ENCODE measurements around the gene GLB1L2.

The GLB1L2 gene

DNA sequence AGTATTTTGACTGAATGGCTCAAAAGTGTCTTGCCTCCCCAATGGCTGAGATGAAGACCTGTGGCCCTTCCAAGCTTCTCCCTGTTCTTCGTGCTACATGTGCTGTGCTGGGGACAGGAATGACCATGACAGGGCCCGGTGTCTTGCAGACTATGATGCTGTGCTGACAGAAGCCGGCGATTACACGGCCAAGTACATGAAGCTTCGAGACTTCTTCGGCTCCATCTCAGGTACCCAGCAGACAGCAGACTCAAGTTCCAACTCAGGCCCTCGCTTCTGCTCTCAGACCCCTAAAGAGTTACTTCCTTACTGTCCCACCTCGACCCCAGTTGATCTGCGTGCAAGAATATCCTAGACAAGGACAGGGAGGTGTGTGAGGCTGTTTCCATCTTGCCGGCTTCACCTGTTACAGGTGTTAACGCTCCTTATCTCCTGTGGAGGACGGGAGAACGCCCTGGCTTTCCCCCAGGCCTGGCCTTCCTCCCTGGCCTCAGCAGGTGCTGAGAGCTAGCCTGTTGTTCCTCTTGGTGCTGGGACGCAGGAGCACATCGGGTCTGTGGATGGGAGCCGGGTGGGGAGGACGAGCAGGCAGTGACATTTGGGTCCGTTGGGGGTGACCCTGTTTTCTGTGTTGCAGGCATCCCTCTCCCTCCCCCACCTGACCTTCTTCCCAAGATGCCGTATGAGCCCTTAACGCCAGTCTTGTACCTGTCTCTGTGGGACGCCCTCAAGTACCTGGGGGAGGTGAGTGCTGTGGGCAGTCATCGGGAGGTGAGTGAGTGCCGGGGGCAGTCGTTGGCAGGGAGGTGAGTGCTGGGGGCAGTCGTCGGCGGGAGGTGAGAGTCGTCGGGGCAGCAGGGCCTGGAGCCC, 38.1 kb downstream of the GLB1L2 start:
- H4K20me1 ChIP-seq (ENCODE audit: insufficient read depth, low read length, poor library complexity, severe bottlenecking), result no peaks in the 10 kb centered on the region
- H3K79me2 ChIP-seq (ENCODE audit: insufficient read depth, low read length), result no peaks in the 10 kb centered on the region
- H3K4me3 ChIP-seq (ENCODE audit: low read length, poor library complexity, severe bottlenecking), result no peak overlapping the region
- H3K36me3 ChIP-seq (ENCODE audit: insufficient read depth, low read length), result no peaks in the 10 kb centered on the region
- H3F3A ChIP-seq (ENCODE audit: low read depth), result no peaks in the 10 kb centered on the region
- H3K9me3 ChIP-seq (ENCODE audit: insufficient read depth, low read depth, low read length), result peaks cover 8% of the 10 kb centered on the region; the same call in 1 of the 2 replicates
- no peaks in the 10 kb centered on the region for H3K9me2 ChIP-seq (replicated peaks; ENCODE audit: low read depth, low read length)
- TF ChIP-seq, protein P1, sequence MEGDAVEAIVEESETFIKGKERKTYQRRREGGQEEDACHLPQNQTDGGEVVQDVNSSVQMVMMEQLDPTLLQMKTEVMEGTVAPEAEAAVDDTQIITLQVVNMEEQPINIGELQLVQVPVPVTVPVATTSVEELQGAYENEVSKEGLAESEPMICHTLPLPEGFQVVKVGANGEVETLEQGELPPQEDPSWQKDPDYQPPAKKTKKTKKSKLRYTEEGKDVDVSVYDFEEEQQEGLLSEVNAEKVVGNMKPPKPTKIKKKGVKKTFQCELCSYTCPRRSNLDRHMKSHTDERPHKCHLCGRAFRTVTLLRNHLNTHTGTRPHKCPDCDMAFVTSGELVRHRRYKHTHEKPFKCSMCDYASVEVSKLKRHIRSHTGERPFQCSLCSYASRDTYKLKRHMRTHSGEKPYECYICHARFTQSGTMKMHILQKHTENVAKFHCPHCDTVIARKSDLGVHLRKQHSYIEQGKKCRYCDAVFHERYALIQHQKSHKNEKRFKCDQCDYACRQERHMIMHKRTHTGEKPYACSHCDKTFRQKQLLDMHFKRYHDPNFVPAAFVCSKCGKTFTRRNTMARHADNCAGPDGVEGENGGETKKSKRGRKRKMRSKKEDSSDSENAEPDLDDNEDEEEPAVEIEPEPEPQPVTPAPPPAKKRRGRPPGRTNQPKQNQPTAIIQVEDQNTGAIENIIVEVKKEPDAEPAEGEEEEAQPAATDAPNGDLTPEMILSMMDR (conservative IDR thresholded peaks at IDR 0.05; ENCODE audit: low read length), result no peak
- no peak for TF ChIP-seq EZH2phosphoT487 (IDR thresholded peaks at IDR 0.05; ENCODE audit: borderline replicate concordance)
- H3K27me3 ChIP-seq (ENCODE audit: insufficient read depth, low read length, poor library complexity, severe bottlenecking), result no peaks in the 10 kb centered on the region
- H3K4me1 ChIP-seq (ENCODE audit: insufficient read depth, low read length, poor library complexity, severe bottlenecking), result peaks cover 2% of the 10 kb centered on the region
- H3K4me2 ChIP-seq (ENCODE audit: low read depth, low read length, poor library complexity, severe bottlenecking), result no peak overlapping the region
- H3K9ac ChIP-seq (ENCODE audit: low read depth, low read length, poor library complexity, severe bottlenecking), result no peak overlapping the region
- no peak overlapping the region for H2AFZ ChIP-seq (ENCODE audit: low read length)

DNA sequence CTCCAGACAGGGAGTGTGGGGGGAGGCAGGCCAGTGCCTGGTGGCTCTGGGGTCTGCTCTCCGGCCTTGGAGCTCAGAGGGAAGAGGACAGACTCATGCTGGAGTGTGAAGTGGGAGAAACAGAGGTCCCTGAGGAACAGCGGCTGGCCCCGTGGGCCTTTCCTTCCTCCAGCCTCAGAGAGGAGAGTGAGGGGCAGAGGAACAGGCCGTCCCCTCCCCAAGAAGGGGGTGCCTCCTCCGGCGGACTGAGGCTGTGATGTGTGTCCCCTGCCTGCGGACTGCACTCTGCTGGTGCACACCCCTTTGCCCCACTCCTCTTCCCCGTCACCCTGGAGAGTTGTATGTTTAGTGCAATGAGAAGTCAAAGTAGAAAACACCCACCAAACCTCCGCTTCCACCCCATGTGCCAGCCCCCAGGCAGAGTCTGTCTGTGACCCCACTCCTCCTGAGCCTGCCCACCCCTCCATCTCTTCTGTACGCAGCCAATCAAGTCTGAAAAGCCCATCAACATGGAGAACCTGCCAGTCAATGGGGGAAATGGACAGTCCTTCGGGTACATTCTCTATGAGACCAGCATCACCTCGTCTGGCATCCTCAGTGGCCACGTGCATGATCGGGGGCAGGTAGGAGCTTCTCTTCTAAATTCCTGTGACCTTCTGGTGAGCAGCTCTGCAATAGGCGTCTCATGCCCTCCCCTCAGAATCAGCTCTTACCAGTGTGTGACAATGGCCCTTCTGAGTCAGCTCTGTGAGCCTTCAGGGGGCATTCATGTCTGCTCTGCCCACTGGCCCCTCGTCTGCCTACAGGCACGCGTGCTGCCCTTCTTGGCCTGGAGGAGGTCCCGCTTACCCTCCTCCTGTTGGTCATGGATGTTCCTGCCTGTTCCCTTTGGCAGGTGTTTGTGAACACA, 39.0 kb downstream of the GLB1L2 start:
- Histone ChIP-seq H3K9me3 (ENCODE audit: insufficient read depth, low read depth, low read length) (peaks cover 11% of the 10 kb centered on the region; the same call in 1 of the 2 replicates), H3K4me3 (ENCODE audit: low read length, poor library complexity, severe bottlenecking) (no peak overlapping the region), H3K9ac (ENCODE audit: low read depth, low read length, poor library complexity, severe bottlenecking) (no peak overlapping the region), H3K79me2 (ENCODE audit: insufficient read depth, low read length) (no peaks in the 10 kb centered on the region), H3K27me3 (ENCODE audit: insufficient read depth, low read length, poor library complexity, severe bottlenecking) (no peaks in the 10 kb centered on the region), H3K9me2 (replicated peaks; ENCODE audit: low read depth, low read length) (no peaks in the 10 kb centered on the region), H3K36me3 (ENCODE audit: insufficient read depth, low read length) (no peaks in the 10 kb centered on the region), H3K4me2 (ENCODE audit: low read depth, low read length, poor library complexity, severe bottlenecking) (no peak overlapping the region), H3K4me1 (ENCODE audit: insufficient read depth, low read length, poor library complexity, severe bottlenecking) (no peaks in the 10 kb centered on the region), H2AFZ (ENCODE audit: low read length) (no peak overlapping the region), H4K20me1 (ENCODE audit: insufficient read depth, low read length, poor library complexity, severe bottlenecking) (no peaks in the 10 kb centered on the region), H3F3A (ENCODE audit: low read depth) (no peaks in the 10 kb centered on the region)
- TF ChIP-seq, protein P1 (conservative IDR thresholded peaks at IDR 0.05; ENCODE audit: low read length), result no peak
- TF ChIP-seq EZH2phosphoT487 (IDR thresholded peaks at IDR 0.05; ENCODE audit: borderline replicate concordance), result no peak

DNA sequence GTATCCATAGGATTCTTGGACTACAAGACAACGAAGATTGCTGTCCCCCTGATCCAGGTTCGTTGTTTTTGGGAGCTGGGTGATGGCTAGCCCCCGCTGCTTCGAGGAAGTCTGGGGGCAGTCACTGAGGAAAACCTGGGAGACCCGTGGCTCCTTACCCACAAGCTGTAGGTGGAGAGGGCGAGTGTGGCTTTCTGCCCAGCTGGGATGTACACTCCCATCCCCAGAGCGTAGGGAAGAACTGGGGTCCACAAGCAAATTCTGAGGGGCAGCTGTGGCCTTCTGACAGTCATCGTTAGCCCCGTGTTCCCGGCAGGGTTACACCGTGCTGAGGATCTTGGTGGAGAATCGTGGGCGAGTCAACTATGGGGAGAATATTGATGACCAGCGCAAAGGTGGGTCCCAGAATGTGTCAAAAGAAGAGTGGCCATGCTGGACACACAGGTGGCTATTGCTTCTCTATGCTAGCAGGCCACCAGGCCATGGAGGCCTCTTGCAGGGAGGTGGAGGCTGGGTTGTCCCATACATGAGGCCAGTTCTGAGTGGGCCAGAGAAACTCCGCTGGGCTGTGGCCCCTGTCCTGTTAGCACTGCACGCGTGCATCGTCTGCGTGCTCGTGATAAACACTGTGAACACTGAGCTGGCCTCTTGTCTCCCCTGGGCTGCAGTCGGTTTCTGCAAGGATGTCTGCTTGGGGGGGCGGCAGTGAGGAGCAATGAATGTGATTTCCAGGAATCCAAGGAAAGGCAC, 39.8 kb downstream of the GLB1L2 start:
- no peaks in the 10 kb centered on the region for H3F3A ChIP-seq (ENCODE audit: low read depth)
- H3K9me2 ChIP-seq (replicated peaks; ENCODE audit: low read depth, low read length), result no peaks in the 10 kb centered on the region
- no peak overlapping the region for H3K4me3 ChIP-seq (ENCODE audit: low read length, poor library complexity, severe bottlenecking)
- H3K4me2 ChIP-seq (ENCODE audit: low read depth, low read length, poor library complexity, severe bottlenecking), result no peak overlapping the region
- H3K79me2 ChIP-seq (ENCODE audit: insufficient read depth, low read length), result no peaks in the 10 kb centered on the region
- H3K9ac ChIP-seq (ENCODE audit: low read depth, low read length, poor library complexity, severe bottlenecking), result no peak overlapping the region
- H3K9me3 ChIP-seq (ENCODE audit: insufficient read depth, low read depth, low read length), result peaks cover 14% of the 10 kb centered on the region; the same call in 1 of the 2 replicates
- H3K36me3 ChIP-seq (ENCODE audit: insufficient read depth, low read length), result no peaks in the 10 kb centered on the region
- TF ChIP-seq, protein P1 (conservative IDR thresholded peaks at IDR 0.05; ENCODE audit: low read length), result no peak
- TF ChIP-seq EZH2phosphoT487 (IDR thresholded peaks at IDR 0.05; ENCODE audit: borderline replicate concordance), result no peak
- H4K20me1 ChIP-seq (ENCODE audit: insufficient read depth, low read length, poor library complexity, severe bottlenecking), result no peaks in the 10 kb centered on the region
- H3K27me3 ChIP-seq (ENCODE audit: insufficient read depth, low read length, poor library complexity, severe bottlenecking), result no peaks in the 10 kb centered on the region
- no peaks in the 10 kb centered on the region for H3K4me1 ChIP-seq (ENCODE audit: insufficient read depth, low read length, poor library complexity, severe bottlenecking)
- H2AFZ ChIP-seq (ENCODE audit: low read length), result no peak overlapping the region
